Dermis microvascular lymphatic vessel endothelial cell (primary cell): ENCODE measurements around the gene PRSS53. TPM values are rescaled to one million over a fixed set of nuclear protein-coding genes. Genes with fewer than 3 reads are reported as not detected.

ENCODE experiments used
- DNase-seq, 2 donors: peaks; one replicate each; pipeline versions ENCODE4 v3.0.0 to v3.0.0-alpha.2; 2010; ENCODE audit warnings: low read depth in 2 of 2
- total RNA-seq: library from RNA; depleted of rRNA; stranded (reverse); fragments of >200 nt; gene quantifications from 2 replicates; pipeline ENCODE4 v1.2.1, GENCODE V29; 2014

The PRSS53 gene
- total RNA-seq, 1 donor from 2014 or later: 0.39 TPM

GRCh38 chr16:31094424-31095120, 5.8 kb upstream of the PRSS53 start, which contains the start of gene VKORC1:
TSS of gene VKORC1 (minus strand) at chr16:31094797. CDS start at chr16:31094729, 68 bp downstream.
- peak; percentile 92 to 97 for DNase-seq

- peak in 1 of 2 donors; percentile 14 for DNase-seq
Measured at GRCh38 chr16:31094088-31094423, 5.3 kb upstream of the PRSS53 start.

GRCh38 chr16:31093132-31093703, 4.5 kb upstream of the PRSS53 start:
- peak in 1 of 2 donors; percentile 18 for DNase-seq

GRCh38 chr16:31092330-31092729, 3.6 kb upstream of the PRSS53 start:
- no peak for DNase-seq

- no peak for DNase-seq
Measured at GRCh38 chr16:31090540-31090939, 1.8 kb upstream of the PRSS53 start.

- DNase-seq: no peak
Measured at GRCh38 chr16:31089199-31089598, 456 bp upstream of the PRSS53 start.

- no peak for DNase-seq
Measured at GRCh38 chr16:31087971-31088370, 772 bp downstream of the PRSS53 start.

- no peak for DNase-seq
Measured at GRCh38 chr16:31087481-31087880, 1.3 kb downstream of the PRSS53 start.

- DNase-seq: no peak
Measured at GRCh38 chr16:31086629-31086906, 2.2 kb downstream of the PRSS53 start.

GRCh38 chr16:31085873-31086628, 2.7 kb downstream of the PRSS53 start:
- no peak for DNase-seq

- no peak for DNase-seq
Measured at GRCh38 chr16:31085411-31085810, 3.3 kb downstream of the PRSS53 start.

GRCh38 chr16:31084584-31085302, 4.0 kb downstream of the PRSS53 start:
- DNase-seq: no peak

- no peak for DNase-seq
Measured at GRCh38 chr16:31083981-31084380, 4.8 kb downstream of the PRSS53 start.

- no peak for DNase-seq
Measured at GRCh38 chr16:31083556-31083955, 5.2 kb downstream of the PRSS53 start.

- DNase-seq: no peak
Measured at GRCh38 chr16:31083081-31083480, 5.7 kb downstream of the PRSS53 start.

- DNase-seq: no peak
Measured at GRCh38 chr16:31082368-31083045, 6.2 kb downstream of the PRSS53 start.

GRCh38 chr16:31081428-31082351, 7.1 kb downstream of the PRSS53 start:
- no peak for DNase-seq

- DNase-seq: no peak
Measured at GRCh38 chr16:31080756-31081419, 7.9 kb downstream of the PRSS53 start.

- DNase-seq: no peak
Measured at GRCh38 chr16:31080035-31080629, 8.6 kb downstream of the PRSS53 start.
